Stimulated activated CD8-positive, alpha-beta memory T cell treated with anti-CD3 and anti-CD28 coated beads, Interleukin-4, amount 100 ng/mL, for 24 hours (primary cell): ENCODE data around the gene RCSD1.
"Not testable (repeated sequence)": the region's sequence is repeated elsewhere in the genome, so short reads cannot be mapped to it uniquely, and the experiment has no call there.

Source experiments
- DNase-seq: peaks from one replicate; pipeline ENCODE4 v3.0.0-alpha.2; 2020; ENCODE audit warnings: low read depth

The RCSD1 gene

GRCh38 chr1:167742392-167743057, 112.5 kb downstream of the RCSD1 start:
- not testable (repeated sequence) for DNase-seq

GRCh38 chr1:167744901-167745300, 114.9 kb downstream of the RCSD1 start:
- no peak for DNase-seq

- DNase-seq: no peak
Measured at GRCh38 chr1:167746013-167746672, 116.1 kb downstream of the RCSD1 start.

- no peak for DNase-seq
Measured at GRCh38 chr1:167746988-167747655, 117.1 kb downstream of the RCSD1 start.

GRCh38 chr1:167747988-167748387, 118.0 kb downstream of the RCSD1 start:
- DNase-seq: no peak

GRCh38 chr1:167748906-167749305, 118.9 kb downstream of the RCSD1 start:
- no peak for DNase-seq

GRCh38 chr1:167749741-167750140, 119.7 kb downstream of the RCSD1 start:
- no peak for DNase-seq

- DNase-seq: no peak
Measured at GRCh38 chr1:167750641-167751040, 120.6 kb downstream of the RCSD1 start.

GRCh38 chr1:167751676-167752075, 121.6 kb downstream of the RCSD1 start:
- no peak for DNase-seq

- no peak for DNase-seq
Measured at GRCh38 chr1:167752219-167752985, 122.4 kb downstream of the RCSD1 start.

- DNase-seq: no peak
Measured at GRCh38 chr1:167755654-167756053, 125.6 kb downstream of the RCSD1 start.
